OCI-M2 (cell line): ENCODE results near the gene PPM1N.
A peak's percentile ranks its signal among the peaks of the same experiment; 100 is the strongest.
"Not testable (repeated sequence)": the region's sequence is repeated elsewhere in the genome, so short reads cannot be mapped to it uniquely, and the experiment has no call there.

ENCODE experiments used
- DNase-seq: peaks from one replicate; lab custom pipeline; 2025; ENCODE audit not compliant: unreplicated experiment; lab: John Stamatoyannopoulos, UW

Gene PPM1N

GRCh38 chr19:45508417-45508860 lies 10.2 kb downstream of the PPM1N start:
- no peak for DNase-seq

- DNase-seq: peak; percentile 61
Observed at GRCh38 chr19:45508861-45509691, 10.8 kb downstream of the PPM1N start.

DNA sequence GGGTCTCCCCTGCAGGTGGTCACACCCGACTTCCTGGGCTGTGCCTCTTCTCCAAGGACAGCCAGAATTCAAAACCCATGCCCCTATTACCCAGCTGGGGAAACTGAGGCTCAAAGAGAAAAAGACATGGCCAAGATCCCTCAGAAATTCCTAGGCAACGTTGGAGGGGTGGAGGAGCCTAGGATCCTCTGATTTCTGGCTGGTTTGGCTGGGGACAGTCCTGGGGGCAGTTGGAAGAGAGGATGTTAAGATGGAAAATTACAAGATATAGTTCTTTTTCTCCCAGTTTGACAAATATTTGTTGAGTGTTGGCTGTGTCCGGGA lies 11.4 kb downstream of the PPM1N start:
- DNase-seq: no peak

- not testable (repeated sequence) for DNase-seq
Observed at GRCh38 chr19:45510352-45510751, 12.1 kb downstream of the PPM1N start.

- no peak for DNase-seq
Observed at GRCh38 chr19:45511074-45511473, 12.8 kb downstream of the PPM1N start.

DNA sequence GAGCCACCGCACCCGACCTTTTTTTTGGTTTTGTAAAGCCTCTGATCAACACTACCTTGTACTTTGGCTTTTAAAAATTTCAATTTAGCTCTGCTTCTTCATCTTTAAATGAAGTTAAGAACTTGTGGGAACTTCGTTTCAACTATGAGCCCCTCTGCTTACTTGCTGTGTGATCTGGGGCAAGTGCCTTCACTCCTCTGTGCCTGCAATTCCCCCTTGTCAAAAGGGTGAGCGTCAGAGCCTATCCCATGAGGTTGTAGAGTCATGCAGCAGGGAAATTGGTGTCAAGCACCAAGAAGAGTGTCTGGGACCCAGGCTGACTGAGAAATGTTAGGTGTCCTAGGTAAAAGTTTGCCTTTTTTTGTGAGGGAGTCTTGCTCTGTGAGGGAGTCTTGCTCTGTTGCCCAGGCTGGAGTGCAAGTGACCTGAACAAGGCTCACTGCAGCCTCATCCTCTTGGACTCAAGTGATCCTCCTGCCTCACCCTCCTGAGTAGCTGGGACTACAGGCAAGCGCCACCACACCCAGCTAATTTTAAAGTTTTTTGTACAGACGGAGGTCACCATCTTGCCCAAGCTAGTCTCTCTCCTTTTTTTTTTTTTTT lies 14.7 kb downstream of the PPM1N start:
- DNase-seq: no peak

- DNase-seq: no peak
Observed at GRCh38 chr19:45514376-45515051, 16.3 kb downstream of the PPM1N start.

DNA sequence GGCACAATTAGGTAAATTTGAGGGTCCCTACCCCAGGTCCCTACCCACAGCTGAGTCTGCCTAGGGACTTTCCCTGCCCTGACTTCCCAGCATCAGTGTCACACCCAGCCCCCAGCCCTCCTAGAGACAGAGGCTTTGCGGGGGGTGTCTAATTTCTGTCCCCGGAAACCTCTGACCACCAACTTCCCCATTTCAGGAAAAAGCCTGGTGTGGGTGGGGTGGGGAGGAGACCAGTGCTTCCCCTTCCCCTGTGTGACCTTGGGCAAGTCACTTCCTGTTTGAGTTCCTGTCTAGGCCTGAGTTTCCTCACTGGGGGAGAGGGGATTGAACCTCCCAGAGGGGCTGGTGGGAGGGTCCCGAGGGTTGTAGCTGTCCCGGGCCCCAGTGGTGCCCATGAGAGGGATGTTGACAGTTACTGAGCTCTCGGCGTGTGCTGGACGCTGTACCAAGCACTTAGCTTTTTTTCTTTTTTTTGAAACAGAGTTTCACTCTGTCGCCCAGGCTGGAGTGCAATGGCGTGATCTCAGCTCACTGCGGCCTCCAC lies 16.9 kb downstream of the PPM1N start:
- peak; percentile 47 for DNase-seq

DNA sequence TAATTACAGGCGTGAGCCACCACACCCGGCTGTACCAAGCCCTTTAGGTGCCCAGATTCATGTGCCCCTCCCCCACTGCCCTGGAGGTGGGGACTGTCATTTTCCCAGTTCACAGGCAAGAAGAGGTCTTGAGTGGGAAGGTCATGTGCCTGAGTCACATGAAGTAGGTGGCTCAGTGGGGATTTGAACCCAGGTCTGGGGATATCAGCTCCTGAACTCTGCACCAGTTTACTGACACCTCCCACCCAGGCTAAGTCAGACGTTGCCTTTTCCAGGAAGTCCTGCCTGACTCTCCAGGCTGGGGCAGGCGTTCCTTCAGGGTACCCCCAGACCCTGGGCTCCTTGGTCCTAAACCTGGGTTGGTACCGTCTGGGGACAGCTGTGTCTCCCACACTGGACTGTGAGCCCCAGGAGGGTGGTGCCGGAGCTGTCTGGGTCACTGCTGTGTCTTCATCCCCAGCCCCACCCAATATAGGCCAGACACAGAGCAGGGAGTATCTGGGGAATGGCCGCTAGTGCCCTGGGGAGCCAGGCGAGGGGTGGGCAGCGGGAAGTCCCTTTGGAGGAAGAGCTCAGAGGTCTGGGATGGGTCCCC lies 17.7 kb downstream of the PPM1N start:
- no peak for DNase-seq

GRCh38 chr19:45517238-45517637 lies 19.0 kb downstream of the PPM1N start:
- DNase-seq: no peak

DNA sequence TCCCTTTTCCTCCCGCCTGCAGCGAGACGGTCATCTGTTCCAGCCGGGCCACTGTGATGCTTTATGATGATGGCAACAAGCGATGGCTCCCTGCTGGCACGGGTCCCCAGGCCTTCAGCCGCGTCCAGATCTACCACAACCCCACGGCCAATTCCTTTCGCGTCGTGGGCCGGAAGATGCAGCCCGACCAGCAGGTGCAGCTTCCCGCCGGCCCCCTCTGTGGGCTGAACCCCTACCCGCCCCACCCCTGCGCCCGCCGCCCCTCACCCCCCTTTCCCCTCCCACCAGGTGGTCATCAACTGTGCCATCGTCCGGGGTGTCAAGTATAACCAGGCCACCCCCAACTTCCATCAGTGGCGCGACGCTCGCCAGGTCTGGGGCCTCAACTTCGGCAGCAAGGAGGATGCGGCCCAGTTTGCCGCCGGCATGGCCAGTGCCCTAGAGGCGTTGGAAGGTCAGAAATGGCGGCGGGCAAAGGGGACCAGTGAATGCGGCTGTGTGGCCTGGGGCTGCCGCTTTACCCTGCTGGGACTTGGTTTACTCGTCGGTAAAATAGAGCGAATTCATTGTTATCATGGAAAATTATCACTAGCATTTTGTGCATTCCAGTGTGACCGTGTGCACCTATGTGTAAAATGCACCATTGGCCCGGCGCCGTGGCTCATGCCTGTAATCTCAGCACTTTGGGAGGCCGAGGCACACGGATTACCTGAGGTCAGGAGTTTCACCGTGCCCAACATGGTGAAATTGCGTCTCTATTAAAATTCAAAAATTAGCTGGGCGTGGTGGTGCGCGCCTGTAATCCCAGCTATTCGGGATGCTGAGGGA lies 19.6 kb downstream of the PPM1N start:
- DNase-seq: no peak

DNA sequence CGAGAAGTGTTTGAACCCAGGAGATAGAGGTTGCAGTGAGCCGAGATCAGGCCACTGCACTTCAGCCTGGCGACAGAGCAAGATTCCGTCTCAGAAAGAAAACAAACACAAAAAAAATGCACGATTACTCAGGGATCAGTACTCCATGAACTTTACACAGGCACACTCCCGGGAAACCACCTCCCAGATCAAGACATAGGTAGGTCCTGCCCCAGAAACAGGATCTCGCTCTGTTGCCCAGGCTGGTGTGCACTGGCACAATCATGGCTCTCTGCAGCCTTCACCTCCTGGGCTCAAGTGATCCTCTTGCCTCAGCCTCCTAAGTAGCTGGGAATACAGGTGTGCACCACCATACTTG lies 20.2 kb downstream of the PPM1N start:
- no peak for DNase-seq

GRCh38 chr19:45522010-45522941 lies 24.0 kb downstream of the PPM1N start:
- no peak for DNase-seq

- peak; percentile 41 for DNase-seq
Observed at GRCh38 chr19:45523642-45524256, 25.5 kb downstream of the PPM1N start.

- DNase-seq: no peak
Observed at GRCh38 chr19:45524575-45525129, 26.4 kb downstream of the PPM1N start.

DNA sequence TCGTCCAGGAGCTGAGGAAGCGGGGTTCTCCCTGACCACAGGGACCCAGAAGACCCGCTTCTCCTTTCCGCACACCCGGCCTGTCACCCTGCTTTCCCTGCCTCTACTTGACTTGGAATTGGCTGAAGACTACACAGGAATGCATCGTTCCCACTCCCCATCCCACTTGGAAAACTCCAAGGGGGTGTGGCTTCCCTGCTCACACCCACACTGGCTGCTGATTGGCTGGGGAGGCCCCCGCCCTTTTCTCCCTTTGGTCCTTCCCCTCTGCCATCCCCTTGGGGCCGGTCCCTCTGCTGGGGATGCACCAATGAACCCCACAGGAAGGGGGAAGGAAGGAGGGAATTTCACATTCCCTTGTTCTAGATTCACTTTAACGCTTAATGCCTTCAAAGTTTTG lies 27.9 kb downstream of the PPM1N start:
- no peak for DNase-seq

- no peak for DNase-seq
Observed at GRCh38 chr19:45526971-45527370, 28.7 kb downstream of the PPM1N start.

DNA sequence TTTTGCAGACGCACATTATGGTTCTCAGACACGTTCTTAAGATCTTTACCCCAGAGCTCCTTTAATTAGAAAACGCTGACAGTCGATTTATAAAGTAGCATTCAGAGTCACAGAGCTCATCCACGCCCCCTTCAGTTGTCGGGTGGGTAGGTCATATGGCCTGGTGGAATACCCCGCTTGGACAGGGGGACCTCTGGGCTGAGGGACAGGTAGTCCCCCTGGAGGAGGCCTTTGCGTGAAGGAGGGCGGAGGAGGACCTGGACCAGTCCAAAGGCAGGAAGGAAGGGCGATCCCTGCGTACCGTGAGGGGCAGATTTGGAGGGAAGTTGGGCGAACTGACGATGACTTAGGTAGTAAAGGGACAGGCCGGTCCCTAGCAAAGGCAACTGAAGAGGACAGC lies 29.5 kb downstream of the PPM1N start:
- DNase-seq: no peak
